SU-DHL-6 (cell line): ENCODE measurements around the gene FOXP3.

ENCODE experiments used
- H2AFZ ChIP-seq: fragments of 200-600 bp; sonication (generic); 2 replicates; pipeline ENCODE4 v1.6.1; 2014; ENCODE audit warnings: low read depth, mild to moderate bottlenecking, moderate library complexity, mixed read lengths, antibody characterized with exemption, low read length; ENCODE audit not compliant: severe bottlenecking
- H3F3A ChIP-seq: fragments of 200-600 bp; shearing (Covaris generic); 2 replicates; pipeline ENCODE4 v1.6.0; 2016; ENCODE audit warnings: antibody characterized with exemption, mild to moderate bottlenecking; ENCODE audit not compliant: insufficient read depth
- H3K27ac ChIP-seq: fragments of 200-600 bp; sonication (generic); 2 replicates; pipeline ENCODE4 v1.5.1; 2016; ENCODE audit warnings: low read depth, mild to moderate bottlenecking, low read length, moderate library complexity, mixed read lengths
- H3K27me3 ChIP-seq: fragments of 200-600 bp; sonication (generic), shearing (Covaris generic); 2 replicates; pipeline ENCODE4 v1.6.0; 2014; ENCODE audit warnings: mild to moderate bottlenecking, low read length
- H3K36me3 ChIP-seq: fragments of 200-600 bp; sonication (generic); 2 replicates; pipeline ENCODE4 v1.6.1; 2014; ENCODE audit warnings: mild to moderate bottlenecking, low read length, mixed read lengths
- H3K4me2 ChIP-seq: fragments of 300-600, 200-600 bp; shearing (Covaris generic), sonication (generic); 2 replicates; pipeline ENCODE4 v1.6.0; 2014; ENCODE audit warnings: low read length, low read depth, mild to moderate bottlenecking; ENCODE audit not compliant: poor library complexity, severe bottlenecking
- H3K4me3 ChIP-seq: fragments of 200-600 bp; sonication (generic); 2 replicates; pipeline ENCODE4 v1.5.1; 2014; ENCODE audit warnings: antibody characterized with exemption, low read length, mild to moderate bottlenecking, mixed read lengths; ENCODE audit not compliant: insufficient read depth, poor library complexity, severe bottlenecking
- H3K79me2 ChIP-seq: fragments of 200-600 bp; sonication (generic); 2 replicates; pipeline ENCODE4 v1.6.1; 2014; ENCODE audit warnings: mild to moderate bottlenecking, low read length, moderate library complexity; ENCODE audit not compliant: insufficient read depth
- H3K9ac ChIP-seq: fragments of 200-600 bp; sonication (generic); 2 replicates; pipeline ENCODE4 v1.7.0; 2014; ENCODE audit warnings: mild to moderate bottlenecking, low read length
- H3K9me2 ChIP-seq: fragments of 200-600 bp; sonication (generic); replicated peaks from 2 replicates; pipeline ENCODE4 v1.6.1; 2014; ENCODE audit warnings: low read length; ENCODE audit not compliant: insufficient read depth
- H3K9me3 ChIP-seq: fragments of 200-600 bp; sonication (generic); 2 replicates; pipeline ENCODE4 v1.6.1; 2014; ENCODE audit warnings: low read length, mixed read lengths; ENCODE audit not compliant: insufficient read depth
- H4K20me1 ChIP-seq: fragments of 200-600 bp; sonication (generic); 2 replicates; pipeline ENCODE4 v1.6.1; 2014; ENCODE audit warnings: low read depth, mild to moderate bottlenecking, antibody characterized with exemption, low read length, moderate library complexity, mixed read lengths
- CTCF ChIP-seq: fragments of 200-600 bp; sonication (generic); IDR thresholded peaks from one replicate; pipeline ENCODE4 v1.5.1; 2017; ENCODE audit warnings: antibody characterized with exemption, mild to moderate bottlenecking, low read length, moderate library complexity; ENCODE audit not compliant: insufficient read depth, poor library complexity, severe bottlenecking
- EZH2phosphoT487 ChIP-seq: fragments of 200-600 bp; sonication (generic), shearing (Covaris generic); conservative IDR thresholded peaks from 2 replicates; pipeline ENCODE4 v1.6.1; 2018; ENCODE audit warnings: mild to moderate bottlenecking, antibody characterized with exemption, low read length, moderate library complexity, mixed read lengths

The FOXP3 gene

GRCh38 chrX:49284212-49284611 is 19.7 kb upstream of the FOXP3 start:
- no peaks in the 10 kb centered on the region for H3F3A ChIP-seq
- H3K79me2 ChIP-seq, result no peaks in the 10 kb centered on the region
- H3K9me2 ChIP-seq, result no peaks in the 10 kb centered on the region
- no peak overlapping the region for H3K4me3 ChIP-seq
- H2AFZ ChIP-seq, result no peak overlapping the region
- no peak for TF ChIP-seq CTCF
- TF ChIP-seq EZH2phosphoT487, result no peak
- no peak overlapping the region for H3K27ac ChIP-seq
- no peak overlapping the region for H3K4me2 ChIP-seq
- H3K9me3 ChIP-seq, result no peaks in the 10 kb centered on the region
- H3K27me3 ChIP-seq, result no peaks in the 10 kb centered on the region
- H3K9ac ChIP-seq, result no peak overlapping the region
- no peaks in the 10 kb centered on the region for H3K36me3 ChIP-seq
- H4K20me1 ChIP-seq, result no peaks in the 10 kb centered on the region

- Histone ChIP-seq H3K27me3 (no peaks in the 10 kb centered on the region), H3K4me2 (no peak overlapping the region), H3F3A (no peaks in the 10 kb centered on the region), H3K27ac (no peak overlapping the region), H3K9me3 (no peaks in the 10 kb centered on the region), H3K36me3 (no peaks in the 10 kb centered on the region), H4K20me1 (no peaks in the 10 kb centered on the region), H3K79me2 (no peaks in the 10 kb centered on the region), H2AFZ (no peak overlapping the region), H3K4me3 (no peak overlapping the region), H3K9ac (no peak overlapping the region), H3K9me2 (no peaks in the 10 kb centered on the region)
- TF ChIP-seq CTCF (no peak), EZH2phosphoT487 (no peak)
Measured at GRCh38 chrX:49282647-49283011, 18.1 kb upstream of the FOXP3 start.

GRCh38 chrX:49278081-49278480 is 13.6 kb upstream of the FOXP3 start:
- no peaks in the 10 kb centered on the region for H3F3A ChIP-seq
- H3K9me2 ChIP-seq, result no peaks in the 10 kb centered on the region
- H3K79me2 ChIP-seq, result no peaks in the 10 kb centered on the region
- TF ChIP-seq CTCF (no peak), EZH2phosphoT487 (no peak)
- H3K36me3 ChIP-seq, result no peaks in the 10 kb centered on the region
- H3K4me2 ChIP-seq, result no peak overlapping the region
- no peak overlapping the region for H2AFZ ChIP-seq
- no peaks in the 10 kb centered on the region for H3K9me3 ChIP-seq
- H3K27ac ChIP-seq, result no peak overlapping the region
- no peak overlapping the region for H3K4me3 ChIP-seq
- no peaks in the 10 kb centered on the region for H3K27me3 ChIP-seq
- H4K20me1 ChIP-seq, result no peaks in the 10 kb centered on the region
- no peak overlapping the region for H3K9ac ChIP-seq

GRCh38 chrX:49277535-49277830 is 13.0 kb upstream of the FOXP3 start:
- Histone ChIP-seq H3K4me3 (no peak overlapping the region), H3F3A (no peaks in the 10 kb centered on the region), H3K9me2 (no peaks in the 10 kb centered on the region), H3K36me3 (no peaks in the 10 kb centered on the region), H3K79me2 (no peaks in the 10 kb centered on the region), H3K4me2 (no peak overlapping the region), H4K20me1 (no peaks in the 10 kb centered on the region), H3K27ac (no peak overlapping the region), H3K9me3 (no peaks in the 10 kb centered on the region), H3K9ac (no peak overlapping the region), H2AFZ (no peak overlapping the region), H3K27me3 (no peaks in the 10 kb centered on the region)
- TF ChIP-seq EZH2phosphoT487, result no peak
- no peak for TF ChIP-seq CTCF
